ENCODE measurements around the gene HDAC4.

The HDAC4 gene

GRCh38 chr2:239355724-239356123 lies 45.1 kb downstream of the HDAC4 start:
- Histone ChIP-seq H2AFZ (ENCODE audit: low read depth, low read length, severe bottlenecking) (no peak overlapping the region), H3K36me3 (ENCODE audit: low read length) (no peaks in the 10 kb centered on the region), H3F3A (ENCODE audit: insufficient read depth) (no peaks in the 10 kb centered on the region), H3K9me2 (replicated peaks; ENCODE audit: insufficient read depth, low read length) (no peaks in the 10 kb centered on the region), H3K27ac (ENCODE audit: low read depth, low read length) (no peak overlapping the region), H3K4me2 (ENCODE audit: low read depth, low read length, poor library complexity, severe bottlenecking) (no peak overlapping the region), H4K20me1 (ENCODE audit: low read depth, low read length) (no peaks in the 10 kb centered on the region), H3K9me3 (ENCODE audit: insufficient read depth, low read length) (peaks cover 14% of the 10 kb centered on the region; the same call in 1 of the 2 replicates), H3K27me3 (ENCODE audit: low read length) (no peaks in the 10 kb centered on the region), H3K79me2 (ENCODE audit: insufficient read depth, low read length) (no peaks in the 10 kb centered on the region), H3K9ac (ENCODE audit: low read length) (no peak overlapping the region), H3K4me3 (ENCODE audit: insufficient read depth, low read length, poor library complexity, severe bottlenecking) (no peak overlapping the region)
- TF ChIP-seq CTCF (IDR thresholded peaks at IDR 0.05; ENCODE audit: insufficient read depth, low read length, poor library complexity, severe bottlenecking) (no peak), EZH2phosphoT487 (conservative IDR thresholded peaks at IDR 0.05; ENCODE audit: low read length) (no peak)

GRCh38 chr2:239355139-239355538 lies 45.7 kb downstream of the HDAC4 start:
- H3K36me3 ChIP-seq (ENCODE audit: low read length), result no peaks in the 10 kb centered on the region

GRCh38 chr2:239354791-239355136 lies 46.1 kb downstream of the HDAC4 start:
- Histone ChIP-seq H3K79me2 (ENCODE audit: insufficient read depth, low read length) (no peaks in the 10 kb centered on the region), H3K4me3 (ENCODE audit: insufficient read depth, low read length, poor library complexity, severe bottlenecking) (no peak overlapping the region), H3K9me3 (ENCODE audit: insufficient read depth, low read length) (peaks cover 14% of the 10 kb centered on the region; the same call in 1 of the 2 replicates), H3K4me2 (ENCODE audit: low read depth, low read length, poor library complexity, severe bottlenecking) (no peak overlapping the region), H3K27me3 (ENCODE audit: low read length) (no peaks in the 10 kb centered on the region), H3K27ac (ENCODE audit: low read depth, low read length) (no peak overlapping the region), H3F3A (ENCODE audit: insufficient read depth) (no peaks in the 10 kb centered on the region), H3K9me2 (replicated peaks; ENCODE audit: insufficient read depth, low read length) (no peaks in the 10 kb centered on the region), H3K36me3 (ENCODE audit: low read length) (no peaks in the 10 kb centered on the region), H4K20me1 (ENCODE audit: low read depth, low read length) (no peaks in the 10 kb centered on the region), H2AFZ (ENCODE audit: low read depth, low read length, severe bottlenecking) (no peak overlapping the region), H3K9ac (ENCODE audit: low read length) (no peak overlapping the region)
- TF ChIP-seq CTCF (IDR thresholded peaks at IDR 0.05; ENCODE audit: insufficient read depth, low read length, poor library complexity, severe bottlenecking) (no peak), EZH2phosphoT487 (conservative IDR thresholded peaks at IDR 0.05; ENCODE audit: low read length) (no peak)

More at GRCh38 chr2:239355139-239355538, 45.7 kb downstream of the HDAC4 start:
- Histone ChIP-seq H3K27ac (ENCODE audit: low read depth, low read length) (no peak overlapping the region), H4K20me1 (ENCODE audit: low read depth, low read length) (no peaks in the 10 kb centered on the region), H3K9ac (ENCODE audit: low read length) (no peak overlapping the region), H3K27me3 (ENCODE audit: low read length) (no peaks in the 10 kb centered on the region), H2AFZ (ENCODE audit: low read depth, low read length, severe bottlenecking) (no peak overlapping the region), H3K4me3 (ENCODE audit: insufficient read depth, low read length, poor library complexity, severe bottlenecking) (no peak overlapping the region), H3K4me2 (ENCODE audit: low read depth, low read length, poor library complexity, severe bottlenecking) (no peak overlapping the region), H3F3A (ENCODE audit: insufficient read depth) (no peaks in the 10 kb centered on the region), H3K79me2 (ENCODE audit: insufficient read depth, low read length) (no peaks in the 10 kb centered on the region), H3K9me3 (ENCODE audit: insufficient read depth, low read length) (peaks cover 14% of the 10 kb centered on the region; the same call in 1 of the 2 replicates), H3K9me2 (replicated peaks; ENCODE audit: insufficient read depth, low read length) (no peaks in the 10 kb centered on the region)
- TF ChIP-seq CTCF (IDR thresholded peaks at IDR 0.05; ENCODE audit: insufficient read depth, low read length, poor library complexity, severe bottlenecking) (no peak), EZH2phosphoT487 (conservative IDR thresholded peaks at IDR 0.05; ENCODE audit: low read length) (no peak)
